Hepatocyte (in vitro differentiated cells): Measurements from ENCODE around the gene COG4. TPM values are rescaled to one million over a fixed set of nuclear protein-coding genes. Genes with fewer than 3 reads are reported as not detected.
A peak's percentile ranks its signal among the peaks of the same experiment; 100 is the strongest.

Experiments
- polyA plus RNA-seq: library from polyadenylated mRNA; unstranded; fragments of >200 nt; fragmentation: Nextera tagmentation; extraction: Ambion mirVana; gene quantifications from 2 replicates; pipeline ENCODE4 v1.2.1, GENCODE V29; 2016
- small RNA-seq: library from RNA; depleted of rRNA; stranded (forward); fragments of <200 nt; gene quantifications from one replicate; pipeline ENCODE3, GENCODE V24; 2014
- total RNA-seq: library from RNA; depleted of rRNA; stranded (reverse); fragments of >200 nt; gene quantifications from 2 replicates; pipeline ENCODE4 v1.2.3, GENCODE V29; 2014

COG4 gene
- total and polyA plus RNA-seq, 2 experiments from 2014 or later, result 45.9 to 48.9 TPM

Small RNA genes within 50 kb of the gene (small RNA-seq; reads per million reads assigned to genes)
- gene RNU6-23P (0.28 reads per million), gene RPS27P26 (not detected), gene SNORD111 (290 reads per million, percentile 98 among the genes with 10 or more reads in this experiment), gene SNORD111B (221 reads per million, percentile 98 among the genes with 10 or more reads in this experiment)

Other genes with a start within 250 kb of the COG4 start
- 73.8 and 78.6 TPM in 2 replicates for gene AARS1, start 234.0 kb downstream of the COG4 start, total RNA-seq
- 71.2 and 79.5 TPM in 2 replicates for gene AARS1, start 234.0 kb downstream of the COG4 start, polyA plus RNA-seq
- gene DDX19B, start 224.4 kb downstream of the COG4 start, total RNA-seq, result 26.6 and 31.6 TPM in 2 replicates
- gene DDX19B, start 224.4 kb downstream of the COG4 start, polyA plus RNA-seq, result 33.8 and 38.7 TPM in 2 replicates
- 49.5 and 55.7 TPM in 2 replicates for gene DDX19A, start 176.7 kb downstream of the COG4 start, total RNA-seq
- gene DDX19A, start 176.7 kb downstream of the COG4 start, polyA plus RNA-seq, result 39.1 and 45.1 TPM in 2 replicates
- 24.2 and 29.2 TPM in 2 replicates for gene ST3GAL2, start 84.5 kb downstream of the COG4 start, total RNA-seq
- 20.8 and 25.6 TPM in 2 replicates for gene ST3GAL2, start 84.5 kb downstream of the COG4 start, polyA plus RNA-seq
- 13.3 and 25.9 TPM in 2 replicates for gene FCSK, start 69.0 kb downstream of the COG4 start, total RNA-seq
- gene FCSK, start 69.0 kb downstream of the COG4 start, polyA plus RNA-seq, result 12.1 and 15.7 TPM in 2 replicates
- 112 and 147 TPM in 2 replicates for gene SF3B3, start 262 bp upstream of the COG4 start, total RNA-seq
- gene SF3B3, start 262 bp upstream of the COG4 start, polyA plus RNA-seq, result 165 and 171 TPM in 2 replicates
- 2.2 TPM in 2 replicates for gene IL34, start 123.0 kb upstream of the COG4 start, total RNA-seq
- gene IL34, start 123.0 kb upstream of the COG4 start, polyA plus RNA-seq, result 0.48 and 2.6 TPM in 2 replicates
- 16.1 and 19.6 TPM in 2 replicates for gene MTSS2, start 162.5 kb upstream of the COG4 start, total RNA-seq
- 10.4 and 16.5 TPM in 2 replicates for gene MTSS2, start 162.5 kb upstream of the COG4 start, polyA plus RNA-seq